22Rv1 (cell line): ENCODE data around the gene HSD11B1L.

Source experiments
- ZFX ChIP-seq: fragments of 450-650 bp; IDR thresholded peaks from 2 replicates; pipeline ENCODE4 v1.6.1; 2017; ENCODE audit warnings: antibody characterized with exemption, borderline replicate concordance
- TF ChIP-seq, protein P1 (sequence below): fragments of 450-650 bp; IDR thresholded peaks from 2 replicates; pipeline ENCODE4 v1.5.1; 2017; ENCODE audit warnings: mild to moderate bottlenecking

- TF ChIP-seq, protein P1, sequence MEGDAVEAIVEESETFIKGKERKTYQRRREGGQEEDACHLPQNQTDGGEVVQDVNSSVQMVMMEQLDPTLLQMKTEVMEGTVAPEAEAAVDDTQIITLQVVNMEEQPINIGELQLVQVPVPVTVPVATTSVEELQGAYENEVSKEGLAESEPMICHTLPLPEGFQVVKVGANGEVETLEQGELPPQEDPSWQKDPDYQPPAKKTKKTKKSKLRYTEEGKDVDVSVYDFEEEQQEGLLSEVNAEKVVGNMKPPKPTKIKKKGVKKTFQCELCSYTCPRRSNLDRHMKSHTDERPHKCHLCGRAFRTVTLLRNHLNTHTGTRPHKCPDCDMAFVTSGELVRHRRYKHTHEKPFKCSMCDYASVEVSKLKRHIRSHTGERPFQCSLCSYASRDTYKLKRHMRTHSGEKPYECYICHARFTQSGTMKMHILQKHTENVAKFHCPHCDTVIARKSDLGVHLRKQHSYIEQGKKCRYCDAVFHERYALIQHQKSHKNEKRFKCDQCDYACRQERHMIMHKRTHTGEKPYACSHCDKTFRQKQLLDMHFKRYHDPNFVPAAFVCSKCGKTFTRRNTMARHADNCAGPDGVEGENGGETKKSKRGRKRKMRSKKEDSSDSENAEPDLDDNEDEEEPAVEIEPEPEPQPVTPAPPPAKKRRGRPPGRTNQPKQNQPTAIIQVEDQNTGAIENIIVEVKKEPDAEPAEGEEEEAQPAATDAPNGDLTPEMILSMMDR, result no peak
- TF ChIP-seq ZFX, result no peak
Measured at GRCh38 chr19:5713228-5713627, 32.4 kb downstream of the HSD11B1L start.
